ENCODE data around the gene FBXW4.
"Not testable (repeated sequence)": the region's sequence is repeated elsewhere in the genome, so short reads cannot be mapped to it uniquely, and the experiment has no call there.

FBXW4 gene

DNA sequence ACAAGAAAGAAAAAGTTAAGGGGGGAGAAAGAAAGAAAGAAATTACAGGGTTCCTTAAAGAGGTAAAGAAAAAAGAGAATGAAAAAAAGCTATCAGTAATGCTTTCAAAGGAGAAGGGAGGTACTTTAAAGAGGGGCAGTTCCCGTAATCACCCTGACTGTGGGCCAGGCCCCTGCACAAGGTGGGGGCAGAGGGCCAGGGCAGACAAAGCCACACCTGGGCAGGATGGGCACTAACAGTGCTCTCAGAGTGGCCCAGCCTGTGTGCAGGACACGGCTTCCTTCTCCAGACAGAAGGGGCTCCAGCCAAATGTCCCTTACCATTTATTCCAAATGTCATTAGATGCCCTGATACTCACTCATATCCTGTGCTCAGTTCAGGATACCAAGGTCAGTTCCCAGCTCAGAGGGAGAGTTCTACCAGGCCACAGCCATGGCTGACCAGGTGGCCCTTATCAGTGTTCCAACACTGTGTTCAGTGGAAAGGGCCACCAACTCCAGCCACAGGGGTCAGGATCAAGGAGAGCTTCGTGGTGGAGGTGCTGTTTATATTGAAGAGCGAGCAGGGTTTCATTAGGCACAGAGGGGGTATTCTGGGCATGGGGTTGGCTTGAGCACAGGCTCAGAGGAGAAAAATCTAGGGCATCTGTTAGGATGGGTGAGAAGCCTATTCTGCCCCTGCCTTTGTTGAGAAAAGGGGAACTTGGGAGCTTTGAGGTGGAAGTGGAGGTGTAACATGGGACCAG lies 77.0 kb downstream of the FBXW4 start:
- no peak for DNase-seq (ENCODE audit: low read depth in 2 of 2)

- DNase-seq (ENCODE audit: low read depth in 2 of 2) = no peak
Observed at GRCh38 chr10:101617102-101617823, 77.7 kb downstream of the FBXW4 start.

GRCh38 chr10:101616415-101617101 lies 78.4 kb downstream of the FBXW4 start:
- DNase-seq (ENCODE audit: low read depth in 2 of 2) = no peak

DNA sequence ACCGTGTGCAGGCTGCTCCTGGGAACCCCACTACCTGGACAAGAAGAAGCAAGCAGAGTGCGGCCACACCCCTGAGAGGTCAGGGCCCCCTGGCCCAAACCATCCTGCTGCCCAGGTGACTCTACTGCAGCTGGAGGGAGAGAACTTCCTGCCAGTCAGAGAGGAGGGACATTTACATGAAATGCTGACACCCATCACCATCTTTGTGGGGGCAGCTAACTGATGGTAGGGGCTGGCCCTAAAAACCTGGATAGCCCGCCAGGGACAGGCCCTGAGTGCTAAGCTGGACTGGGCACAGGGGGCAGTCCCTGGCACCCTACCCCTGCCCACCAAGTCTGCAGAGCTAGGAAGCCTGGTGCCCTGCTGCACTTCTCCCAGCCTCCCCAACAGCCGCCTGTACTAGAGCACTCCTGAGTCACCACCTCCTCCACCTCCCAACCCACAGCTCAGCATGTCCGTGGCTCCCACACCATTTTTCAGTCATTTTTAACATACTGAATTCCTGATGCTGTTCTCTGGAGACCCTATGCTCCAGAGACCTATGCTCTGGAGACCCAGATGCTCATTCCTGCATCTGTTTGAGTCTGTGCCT lies 79.3 kb downstream of the FBXW4 start:
- DNase-seq (ENCODE audit: low read depth in 2 of 2) = no peak

- DNase-seq (ENCODE audit: low read depth in 2 of 2) = no peak
Observed at GRCh38 chr10:101614663-101615524, 80.1 kb downstream of the FBXW4 start.

- no peak for DNase-seq (ENCODE audit: low read depth in 2 of 2)
Observed at GRCh38 chr10:101613646-101614045, 81.3 kb downstream of the FBXW4 start.

DNA sequence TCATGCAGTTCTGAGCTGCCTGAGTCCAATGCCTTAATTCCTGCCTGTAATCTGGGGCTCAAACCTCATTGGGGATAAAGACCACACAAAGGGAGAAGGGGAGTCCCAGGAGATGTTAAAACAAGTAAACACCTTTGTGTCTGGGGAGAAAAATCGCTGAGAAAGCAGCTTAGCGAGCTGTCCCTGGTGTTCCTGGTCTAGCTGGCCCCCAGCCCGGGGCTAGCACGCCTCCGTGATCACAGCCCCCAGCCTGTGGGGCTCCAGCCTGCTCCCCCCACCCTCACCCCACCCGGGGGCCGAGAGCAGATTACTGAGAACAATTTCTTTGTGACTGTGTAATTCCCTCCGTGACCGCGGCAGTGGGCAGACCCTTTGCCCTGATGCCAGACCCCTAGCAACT lies 82.1 kb downstream of the FBXW4 start:
- DNase-seq (ENCODE audit: low read depth in 2 of 2) = no peak

DNA sequence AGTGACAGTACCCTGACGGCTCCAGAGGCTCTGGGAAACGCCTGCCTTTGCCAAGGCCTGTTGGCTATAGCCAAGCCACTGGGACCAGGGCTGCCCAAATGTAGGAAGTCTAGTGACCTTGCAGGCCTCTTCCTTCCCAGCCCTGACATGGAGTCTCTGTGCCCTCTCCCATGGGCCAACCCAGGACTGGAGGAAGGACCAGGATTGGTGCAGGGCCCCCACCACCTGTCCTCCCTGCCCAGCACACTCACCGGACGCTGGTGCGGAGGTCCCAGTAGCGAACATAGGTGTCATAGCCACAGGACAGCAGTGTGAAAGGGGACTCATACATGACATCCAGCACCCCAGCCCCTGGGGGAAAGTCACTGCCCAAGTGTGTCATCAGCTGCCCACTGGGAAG lies 82.9 kb downstream of the FBXW4 start:
- no peak for DNase-seq (ENCODE audit: low read depth in 2 of 2)

DNA sequence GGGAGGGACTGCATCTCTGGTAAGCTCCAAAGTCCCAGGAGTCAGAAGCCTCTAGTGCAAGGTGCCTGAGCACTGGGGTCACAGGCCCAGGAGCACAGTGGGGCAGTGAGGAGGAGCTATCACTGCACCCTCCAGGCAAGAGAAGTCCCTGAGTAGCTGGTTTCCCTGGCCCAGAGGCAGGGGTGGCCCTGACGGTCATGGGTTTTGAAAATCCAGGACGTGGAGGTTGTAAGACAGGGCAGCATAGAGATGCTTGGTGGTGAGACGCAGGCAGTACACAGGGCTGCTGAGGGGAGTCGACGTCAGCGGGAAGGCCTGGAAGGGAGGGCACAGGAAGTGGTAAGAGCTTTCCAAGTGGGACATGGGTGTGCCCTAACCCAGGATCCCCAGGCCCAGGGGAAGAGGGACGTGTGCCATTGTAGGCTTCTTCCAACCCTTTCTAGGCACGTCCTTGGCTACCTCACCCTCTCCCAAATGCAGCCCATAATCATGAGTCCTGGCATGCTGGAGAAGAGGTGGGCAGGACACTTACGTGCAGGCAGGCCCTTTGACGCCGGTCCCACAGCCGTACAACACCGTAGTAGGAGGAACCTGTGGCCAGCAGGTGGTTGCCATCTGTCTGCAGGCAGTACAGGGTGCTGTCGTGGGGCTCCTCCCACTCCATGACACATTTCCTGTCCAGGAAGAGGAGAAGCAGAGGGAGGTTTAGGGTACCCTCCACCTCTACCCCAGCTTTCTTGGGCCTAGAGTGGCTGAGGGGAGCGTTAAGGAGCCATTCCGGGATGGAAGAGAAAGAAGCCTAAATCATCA lies 83.7 kb downstream of the FBXW4 start:
- DNase-seq (ENCODE audit: low read depth in 2 of 2) = no peak

DNA sequence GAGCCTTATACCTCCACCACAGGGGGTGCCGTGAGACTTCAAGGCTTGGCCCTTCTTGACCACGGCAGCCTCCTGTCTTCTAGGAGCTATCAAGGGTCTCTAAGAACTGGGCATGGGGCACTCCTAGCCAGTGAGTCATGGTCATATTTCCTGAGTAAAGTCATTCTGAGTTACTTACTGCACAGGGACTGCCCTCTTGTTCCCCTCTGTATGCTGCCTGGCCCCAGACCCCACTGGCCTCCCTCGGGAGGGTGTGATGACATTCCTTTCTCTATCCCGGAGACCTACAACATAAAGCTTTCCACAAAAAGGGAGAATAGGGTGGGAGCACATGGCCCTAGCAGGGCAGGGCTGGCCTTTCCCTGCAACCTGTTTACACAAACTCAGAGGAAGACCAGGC lies 85.5 kb downstream of the FBXW4 start:
- DNase-seq (ENCODE audit: low read depth in 2 of 2) = no peak

DNA sequence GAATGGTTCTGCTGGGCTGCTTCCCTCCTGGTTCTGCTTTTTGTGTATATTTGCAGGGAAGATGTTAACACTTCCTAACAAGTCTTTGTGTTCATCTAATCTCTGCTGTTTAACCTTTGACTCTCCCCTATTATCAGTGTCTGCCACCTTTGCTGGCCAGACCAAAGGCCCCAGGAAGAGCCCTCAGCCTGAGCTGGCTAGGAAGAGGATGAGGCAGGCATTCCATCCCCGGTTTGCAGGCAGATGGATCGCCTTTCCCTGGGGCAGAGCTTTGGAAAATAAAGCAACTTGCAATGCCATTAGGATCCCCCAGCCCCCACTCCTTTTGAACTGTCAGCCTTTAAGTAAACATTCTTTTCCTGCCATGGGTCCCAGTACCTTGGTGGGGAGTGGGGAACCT lies 87.8 kb downstream of the FBXW4 start:
- no peak for DNase-seq (ENCODE audit: low read depth in 2 of 2)

DNA sequence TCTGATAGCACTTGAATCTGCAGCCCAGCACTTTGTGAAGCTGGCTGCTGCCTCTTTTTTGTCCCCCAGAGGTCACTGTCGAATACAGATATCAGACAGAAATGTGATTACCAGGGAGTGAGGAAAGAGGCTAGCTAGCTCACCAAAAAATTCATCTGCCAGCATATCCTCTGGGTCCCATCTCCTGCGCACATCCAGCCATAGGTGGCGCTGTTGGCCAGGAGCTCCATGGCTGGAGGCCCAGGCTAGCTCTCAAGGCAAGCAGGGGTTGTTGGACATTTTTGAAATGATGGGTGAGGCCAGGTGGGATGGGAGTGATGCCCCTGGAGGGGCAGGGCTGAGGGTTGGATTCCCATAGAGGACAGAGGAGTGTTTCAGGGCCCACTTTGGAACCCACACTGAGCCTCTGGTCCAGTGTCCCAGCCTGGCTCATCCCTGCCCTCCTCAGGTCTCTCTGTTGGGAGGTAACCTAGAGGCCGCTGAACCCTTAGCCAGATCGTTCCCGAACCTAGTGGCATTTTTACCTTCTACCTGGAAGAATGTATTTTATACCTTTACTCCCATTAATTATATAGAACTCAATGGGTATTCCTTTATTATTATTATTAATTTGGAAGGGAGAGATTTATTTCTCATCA lies 92.1 kb downstream of the FBXW4 start:
- peak; percentile 52 to 58 for DNase-seq (ENCODE audit: low read depth in 2 of 2)

- DNase-seq (ENCODE audit: low read depth in 2 of 2) = no peak
Observed at GRCh38 chr10:101601541-101601940, 93.4 kb downstream of the FBXW4 start.

DNA sequence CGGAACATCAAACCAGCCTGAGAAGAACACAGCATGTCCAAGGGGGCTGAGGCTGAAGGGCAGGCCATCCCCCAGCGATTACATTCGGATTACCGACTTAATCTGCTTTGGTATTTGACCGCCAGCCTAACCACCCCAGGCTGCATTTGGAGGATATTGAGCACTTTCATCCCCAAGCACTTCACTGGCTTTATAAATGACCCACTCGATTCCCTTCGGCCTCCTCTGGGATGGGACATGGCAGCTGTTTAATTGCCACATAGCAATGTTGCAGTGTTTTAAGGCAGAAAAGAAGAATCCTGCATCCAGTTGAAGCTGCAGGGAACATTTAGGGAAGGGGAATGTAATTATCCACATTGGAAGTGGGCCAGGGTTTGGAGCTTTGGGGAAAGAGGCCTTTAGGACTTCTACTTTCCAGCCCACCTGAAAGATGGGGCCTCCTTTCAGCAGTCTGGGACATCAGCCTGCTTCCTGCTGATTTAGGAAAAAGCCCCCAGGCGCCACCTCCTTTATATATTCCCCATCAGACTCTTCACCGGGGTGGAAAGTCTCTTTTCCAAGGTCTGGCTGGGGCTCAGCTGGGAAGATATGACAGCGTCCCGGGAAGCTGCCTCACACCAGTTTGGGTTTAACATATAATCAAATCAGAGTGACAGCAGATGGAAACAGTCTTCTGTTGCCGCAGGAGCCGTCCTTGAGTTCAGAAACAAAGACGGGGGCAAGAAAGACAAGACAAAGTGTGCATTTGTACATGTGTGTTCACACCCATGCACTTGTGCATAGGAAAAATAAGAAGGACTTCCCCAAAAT lies 97.7 kb downstream of the FBXW4 start:
- DNase-seq (ENCODE audit: low read depth in 2 of 2) = no peak

- no peak for DNase-seq (ENCODE audit: low read depth in 2 of 2)
Observed at GRCh38 chr10:101595591-101596433, 99.2 kb downstream of the FBXW4 start.

- not testable (repeated sequence) for DNase-seq (ENCODE audit: low read depth in 2 of 2)
Observed at GRCh38 chr10:101593331-101593730, 101.6 kb downstream of the FBXW4 start.

- no peak for DNase-seq (ENCODE audit: low read depth in 2 of 2)
Observed at GRCh38 chr10:101588879-101589278, 106.1 kb downstream of the FBXW4 start.

All from stimulated activated CD4-positive, alpha-beta T cell treated with anti-CD3 and anti-CD28 coated beads, Interleukin-15, amount 100 ng/mL, for 48 hours (primary cell).